ENCODE measurements around the gene NCKAP5. TPM values are rescaled to one million over a fixed set of nuclear protein-coding genes. Genes with fewer than 3 reads are reported as not detected.
A peak's percentile ranks its signal among the peaks of the same experiment; 100 is the strongest.

Gene NCKAP5
- total RNA-seq, 1 experiment from 2014 or later, result not detected

GRCh38 chr2:132668189-132668823 lies 900.0 kb downstream of the NCKAP5 start:
- H3K9me2 ChIP-seq (ENCODE audit: insufficient read depth), result no peaks in the 10 kb centered on the region
- H4K20me1 ChIP-seq (ENCODE audit: insufficient read depth), result no peaks in the 10 kb centered on the region
- ChIA-PET POLR2A (ENCODE audit: unreplicated experiment) (no interaction called here), CTCF (interaction anchor here (0.5 kb wide), 1 partner anchor 18 kb away, joined by 3 read pairs; no protein-coding TSS in a partner anchor)
- no peaks in the 10 kb centered on the region for H3K9me3 ChIP-seq (ENCODE audit: insufficient read depth, low read depth)
- H3K27ac ChIP-seq, result no peak overlapping the region
- intact Hi-C loops (cut with micrococcal nuclease; ENCODE audit: unreplicated experiment), result no loop called here
- no peaks in the 10 kb centered on the region for H3K27me3 ChIP-seq (ENCODE audit: insufficient read depth, low read depth)
- H3K4me2 ChIP-seq, result no peak overlapping the region
- no peaks in the 10 kb centered on the region for H3K36me3 ChIP-seq (ENCODE audit: low read depth)
- no TSS peak for BruUV-seq (replicated peaks)
- no peak overlapping the region for H2AFZ ChIP-seq
- H3K4me1 ChIP-seq (replicated peaks; ENCODE audit: insufficient read depth), result peaks cover 12% of the 10 kb centered on the region
- DNase-seq, result no peak
- H3K4me3 ChIP-seq, result no peak overlapping the region
- H3K79me2 ChIP-seq (ENCODE audit: low read depth), result no peaks in the 10 kb centered on the region
- H3F3A ChIP-seq (ENCODE audit: insufficient read depth, low read depth), result peaks cover 11% of the 10 kb centered on the region; the same call in 1 of the 2 replicates
- TF ChIP-seq CTCF (conservative IDR thresholded peaks at IDR 0.05), result no peak
- TF ChIP-seq EZH2 (IDR thresholded peaks at IDR 0.05; ENCODE audit: low read depth), result no peak

GRCh38 chr2:132667706-132668105 lies 900.6 kb downstream of the NCKAP5 start:
- TSS peak; percentile 13 for BruUV-seq (replicated peaks)

GRCh38 chr2:132665401-132666140 lies 902.7 kb downstream of the NCKAP5 start:
- no peaks in the 10 kb centered on the region for H3K79me2 ChIP-seq (ENCODE audit: low read depth)
- no peak overlapping the region for H3K27ac ChIP-seq
- no peak overlapping the region for H2AFZ ChIP-seq
- no peak for DNase-seq
- no peaks in the 10 kb centered on the region for H3K36me3 ChIP-seq (ENCODE audit: low read depth)
- TF ChIP-seq CTCF (conservative IDR thresholded peaks at IDR 0.05), result no peak
- no peak for TF ChIP-seq EZH2 (IDR thresholded peaks at IDR 0.05; ENCODE audit: low read depth)
- H3K9me3 ChIP-seq (ENCODE audit: insufficient read depth, low read depth), result no peaks in the 10 kb centered on the region
- H4K20me1 ChIP-seq (ENCODE audit: insufficient read depth), result no peaks in the 10 kb centered on the region
- intact Hi-C loops (cut with micrococcal nuclease; ENCODE audit: unreplicated experiment), result no loop called here
- no peaks in the 10 kb centered on the region for H3K9me2 ChIP-seq (ENCODE audit: insufficient read depth)
- no peaks in the 10 kb centered on the region; the same call in 1 of the 2 replicates for H3K4me1 ChIP-seq (replicated peaks; ENCODE audit: insufficient read depth)
- no TSS peak for BruUV-seq (replicated peaks)
- H3F3A ChIP-seq (ENCODE audit: insufficient read depth, low read depth), result 0 out of 2 replicates have a peak, but pooled peaks cover under 1% of the 10 kb centered on the region
- POLR2A ChIA-PET (ENCODE audit: unreplicated experiment), result no interaction called here
- H3K27me3 ChIP-seq (ENCODE audit: insufficient read depth, low read depth), result no peaks in the 10 kb centered on the region
- no peak overlapping the region for H3K4me2 ChIP-seq
- CTCF ChIA-PET, result no interaction called here
- H3K4me3 ChIP-seq, result no peak overlapping the region

More at GRCh38 chr2:132667706-132668105, 900.6 kb downstream of the NCKAP5 start:
- Histone ChIP-seq H3F3A (ENCODE audit: insufficient read depth, low read depth) (peaks cover 11% of the 10 kb centered on the region; the same call in 1 of the 2 replicates), H3K79me2 (ENCODE audit: low read depth) (no peaks in the 10 kb centered on the region), H3K9me3 (ENCODE audit: insufficient read depth, low read depth) (no peaks in the 10 kb centered on the region), H2AFZ (no peak overlapping the region), H3K36me3 (ENCODE audit: low read depth) (no peaks in the 10 kb centered on the region), H3K4me2 (no peak overlapping the region), H3K27me3 (ENCODE audit: insufficient read depth, low read depth) (no peaks in the 10 kb centered on the region), H3K9me2 (ENCODE audit: insufficient read depth) (no peaks in the 10 kb centered on the region), H3K4me3 (no peak overlapping the region), H3K4me1 (replicated peaks; ENCODE audit: insufficient read depth) (peaks cover 11% of the 10 kb centered on the region), H3K27ac (no peak overlapping the region), H4K20me1 (ENCODE audit: insufficient read depth) (no peaks in the 10 kb centered on the region)
- ChIA-PET CTCF (interaction anchor here (0.5 kb wide), 1 partner anchor 17 kb away, joined by 3 read pairs; no protein-coding TSS in a partner anchor), POLR2A (ENCODE audit: unreplicated experiment) (no interaction called here)
- no peak for DNase-seq
- intact Hi-C loops (cut with micrococcal nuclease; ENCODE audit: unreplicated experiment), result no loop called here
- TF ChIP-seq EZH2 (IDR thresholded peaks at IDR 0.05; ENCODE audit: low read depth) (no peak), CTCF (conservative IDR thresholded peaks at IDR 0.05) (no peak)
